Measurements from ENCODE around the gene MIX23.

GRCh38 chr3:122383771-122384697, 1.0 kb upstream of the MIX23 start, which contains the start of gene FAM162A:
- peak; percentile 31 for TF ChIP-seq CTCF (IDR thresholded peaks at IDR 0.05; ENCODE audit: low read depth, low read length, missing input control)
- TF ChIP-seq, protein P1, sequence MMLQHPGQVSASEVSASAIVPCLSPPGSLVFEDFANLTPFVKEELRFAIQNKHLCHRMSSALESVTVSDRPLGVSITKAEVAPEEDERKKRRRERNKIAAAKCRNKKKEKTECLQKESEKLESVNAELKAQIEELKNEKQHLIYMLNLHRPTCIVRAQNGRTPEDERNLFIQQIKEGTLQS (IDR thresholded peaks at IDR 0.05) = no peak
- peak; percentile 94 for TF ChIP-seq TAF1 (conservative IDR thresholded peaks at IDR 0.05)
